Measurements from ENCODE around the gene FAM174B.

DNA sequence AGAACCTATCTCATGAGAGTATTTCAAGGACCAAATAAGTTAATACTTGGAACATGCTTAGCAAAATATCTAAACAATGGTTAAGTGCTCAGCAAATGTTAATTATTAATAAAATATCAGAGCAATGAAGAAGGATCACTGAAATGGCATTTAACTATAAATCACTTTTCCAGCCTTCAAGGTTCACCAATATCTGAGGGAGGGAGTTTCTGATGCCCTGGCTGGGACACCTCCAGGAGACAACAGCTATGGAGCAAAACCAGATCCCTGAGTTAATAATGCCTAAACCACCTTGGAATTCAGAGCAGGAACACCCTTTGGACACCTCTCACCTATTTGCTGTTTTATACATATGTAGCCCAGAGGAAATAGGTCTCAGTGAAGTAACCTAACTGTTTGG, 6.4 kb upstream of the FAM174B start:
- TF ChIP-seq, protein P1, sequence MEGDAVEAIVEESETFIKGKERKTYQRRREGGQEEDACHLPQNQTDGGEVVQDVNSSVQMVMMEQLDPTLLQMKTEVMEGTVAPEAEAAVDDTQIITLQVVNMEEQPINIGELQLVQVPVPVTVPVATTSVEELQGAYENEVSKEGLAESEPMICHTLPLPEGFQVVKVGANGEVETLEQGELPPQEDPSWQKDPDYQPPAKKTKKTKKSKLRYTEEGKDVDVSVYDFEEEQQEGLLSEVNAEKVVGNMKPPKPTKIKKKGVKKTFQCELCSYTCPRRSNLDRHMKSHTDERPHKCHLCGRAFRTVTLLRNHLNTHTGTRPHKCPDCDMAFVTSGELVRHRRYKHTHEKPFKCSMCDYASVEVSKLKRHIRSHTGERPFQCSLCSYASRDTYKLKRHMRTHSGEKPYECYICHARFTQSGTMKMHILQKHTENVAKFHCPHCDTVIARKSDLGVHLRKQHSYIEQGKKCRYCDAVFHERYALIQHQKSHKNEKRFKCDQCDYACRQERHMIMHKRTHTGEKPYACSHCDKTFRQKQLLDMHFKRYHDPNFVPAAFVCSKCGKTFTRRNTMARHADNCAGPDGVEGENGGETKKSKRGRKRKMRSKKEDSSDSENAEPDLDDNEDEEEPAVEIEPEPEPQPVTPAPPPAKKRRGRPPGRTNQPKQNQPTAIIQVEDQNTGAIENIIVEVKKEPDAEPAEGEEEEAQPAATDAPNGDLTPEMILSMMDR (IDR thresholded peaks at IDR 0.05) = no peak
- TF ChIP-seq POLR2A (IDR thresholded peaks at IDR 0.05) = no peak

Measured in adrenal gland (tissue), 5 donors.